HG03196 (cell line): Measurements from ENCODE around the gene NRF1.
"Not testable (repeated sequence)": the region's sequence is repeated elsewhere in the genome, so short reads cannot be mapped to it uniquely, and the experiment has no call there.

Experiments
- ATAC-seq: cut with Tn5 transposase; IDR thresholded peaks from one replicate; pipeline ENCODE4 v1.9.1; 2021; ENCODE audit not compliant: unreplicated experiment

The NRF1 gene

DNA sequence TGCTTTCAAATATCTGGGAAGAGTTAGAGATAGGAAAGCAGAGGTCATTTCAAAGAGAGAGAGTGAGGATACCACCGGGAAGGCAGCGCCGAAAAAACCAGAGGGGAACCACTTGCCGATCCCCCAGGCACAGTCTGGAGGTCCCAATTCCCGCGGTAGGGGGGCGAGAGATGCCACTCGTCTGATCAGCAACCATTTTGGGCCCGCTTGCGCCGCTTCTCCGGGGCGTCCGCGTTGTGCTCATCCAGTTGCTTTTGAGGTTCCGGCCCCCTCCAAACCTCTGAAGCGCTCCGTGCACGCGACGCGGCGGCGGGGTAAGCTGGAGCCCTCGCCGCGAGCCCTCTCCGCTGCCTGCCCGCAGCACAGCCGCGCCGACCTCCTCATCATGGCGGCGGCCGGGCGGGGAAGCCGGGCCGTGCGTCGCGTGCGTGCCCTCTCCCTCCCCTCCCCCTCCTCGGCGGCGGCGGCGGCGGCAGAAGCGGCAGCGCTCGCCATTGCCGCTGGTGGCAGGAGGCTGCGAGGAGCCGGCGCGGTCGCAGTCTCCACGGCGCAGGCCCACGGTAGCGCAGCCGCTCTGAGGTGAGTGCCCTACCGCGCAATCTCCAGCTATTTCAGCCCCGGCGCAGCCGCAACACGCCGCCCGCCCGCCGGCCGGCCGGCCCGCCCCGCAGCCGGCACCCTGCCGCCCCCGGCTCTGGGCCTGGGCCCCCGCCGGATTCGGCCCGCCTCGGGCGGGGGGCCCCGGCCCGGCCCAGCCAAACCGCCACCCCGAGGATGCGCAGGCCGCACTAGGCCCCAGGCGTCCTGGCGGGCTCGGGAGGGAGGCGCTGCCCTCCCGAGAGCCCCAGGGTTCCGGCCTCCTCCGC, at the start of gene NRF1:
Gene NRF1, plus strand, starts transcription at position 475 of the 866 bp plus-strand sequence. CDS start 45,632 bp downstream, outside the sequence.
- ATAC-seq, result peak; percentile 69

DNA sequence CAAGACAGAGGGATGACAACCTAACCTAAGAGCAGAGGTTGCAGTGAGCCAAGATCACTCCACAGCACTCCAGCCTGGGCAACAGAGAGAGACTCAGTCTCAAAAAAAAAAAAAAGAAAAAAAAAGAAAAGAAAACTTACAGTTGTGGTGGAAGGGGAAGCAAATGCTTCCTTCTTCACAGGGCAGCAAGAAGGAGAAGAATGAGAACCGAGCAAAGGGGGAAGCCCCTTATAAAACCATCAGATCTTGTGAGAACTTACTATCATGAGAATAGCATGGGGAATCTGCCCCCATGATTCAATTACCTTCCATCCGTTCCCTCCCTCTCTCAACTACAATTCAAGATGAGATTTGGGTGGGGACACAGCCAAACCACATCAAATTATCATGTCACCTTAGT, 45.2 kb upstream of the NRF1 start:
- not testable (repeated sequence) for ATAC-seq

DNA sequence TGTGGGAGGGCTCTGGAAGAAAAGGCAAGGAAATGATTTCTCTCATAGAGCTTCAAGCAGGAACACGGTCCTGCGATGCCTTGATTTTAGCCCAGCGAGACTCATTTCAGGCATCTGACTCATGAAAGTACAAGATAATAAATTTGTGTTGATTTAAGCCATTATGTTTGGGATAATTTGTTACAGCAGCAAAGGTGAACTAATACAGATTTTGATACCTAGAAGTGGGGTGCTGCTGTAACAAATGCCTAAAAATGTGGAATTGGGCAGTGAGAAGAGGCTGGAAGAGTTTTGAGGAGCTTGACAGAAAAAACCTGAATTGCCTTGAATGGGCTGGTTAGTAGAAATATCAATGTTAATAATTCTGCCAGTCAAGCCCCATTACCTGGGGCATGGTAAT, 44.1 kb upstream of the NRF1 start:
- ATAC-seq, result no peak

DNA sequence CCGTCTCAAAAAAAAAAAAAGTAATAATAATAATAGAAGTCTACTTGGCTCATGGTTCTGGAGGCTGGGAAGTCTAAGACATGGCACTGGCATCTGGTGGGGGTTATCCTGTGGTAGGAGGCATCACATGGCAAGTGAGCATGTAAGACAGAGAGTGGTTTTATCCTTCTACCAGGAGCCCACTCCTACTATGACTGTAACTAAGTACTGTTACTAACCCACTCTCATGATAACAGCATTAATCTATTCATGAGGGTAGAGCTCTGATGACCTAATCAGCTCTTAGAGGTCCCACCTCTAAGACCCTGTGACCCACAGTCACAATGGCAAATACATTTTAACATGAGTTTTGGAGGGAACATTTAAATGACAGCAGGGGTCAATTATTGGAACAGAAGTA, 43.3 kb upstream of the NRF1 start:
- no peak for ATAC-seq

DNA sequence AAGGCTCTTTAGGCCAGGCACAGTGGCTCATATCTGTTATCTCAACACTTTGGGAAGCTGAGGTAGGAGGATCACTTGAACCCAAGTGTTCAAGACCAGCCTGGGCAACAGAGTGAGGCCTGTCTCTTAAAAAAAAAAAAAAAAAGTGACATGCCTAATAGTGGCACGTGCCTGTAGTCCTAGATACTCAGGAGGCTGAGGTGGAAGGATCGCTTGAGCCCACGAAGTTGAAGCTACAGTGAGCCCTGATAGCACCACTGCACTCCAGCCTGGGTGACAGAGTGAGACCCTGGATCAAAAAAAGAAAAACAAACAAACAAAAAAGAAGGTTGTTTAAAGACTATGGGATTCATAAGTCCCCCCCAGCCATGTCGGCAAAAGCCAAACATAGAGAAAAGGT, 42.2 kb upstream of the NRF1 start:
- no peak for ATAC-seq

DNA sequence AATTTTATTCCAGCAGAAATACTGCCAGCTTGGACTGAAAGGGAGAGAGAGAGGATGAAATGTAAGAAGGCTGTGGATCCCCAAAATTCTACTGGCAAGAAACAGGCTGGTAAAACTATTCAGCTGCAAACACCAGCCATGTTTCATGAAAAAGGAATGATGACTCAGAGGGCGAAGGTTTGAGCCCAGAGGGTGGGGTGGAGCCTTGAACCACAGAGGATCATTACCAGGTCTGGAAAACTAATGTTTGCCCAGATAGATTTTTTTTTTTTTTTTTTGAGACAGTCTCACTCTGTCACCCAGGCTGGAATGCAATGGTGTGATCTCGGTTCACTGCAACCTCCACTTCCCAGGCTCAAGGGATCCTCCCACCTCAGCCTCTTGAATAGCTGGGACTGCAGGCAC, 41.7 kb upstream of the NRF1 start:
- ATAC-seq, result no peak

DNA sequence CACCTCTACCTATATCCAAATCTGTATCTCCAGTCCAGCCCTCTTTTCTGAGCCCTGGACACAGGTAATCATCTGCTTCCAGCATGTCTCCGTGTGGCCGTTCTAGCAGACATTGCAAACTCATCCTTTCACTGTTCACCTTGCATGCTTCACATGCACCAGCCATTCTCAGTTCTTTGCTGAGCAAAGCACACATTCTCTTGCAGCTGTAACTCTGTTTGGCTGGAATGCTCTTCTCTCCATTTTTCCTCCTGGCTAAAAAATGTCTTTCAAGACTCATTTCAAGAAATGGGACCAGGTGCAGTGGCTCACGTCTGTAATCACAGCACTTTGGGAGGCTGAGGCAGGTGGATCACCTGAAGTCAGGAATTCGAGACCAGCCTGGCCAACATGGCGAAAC, 40.3 kb upstream of the NRF1 start:
- no peak for ATAC-seq

DNA sequence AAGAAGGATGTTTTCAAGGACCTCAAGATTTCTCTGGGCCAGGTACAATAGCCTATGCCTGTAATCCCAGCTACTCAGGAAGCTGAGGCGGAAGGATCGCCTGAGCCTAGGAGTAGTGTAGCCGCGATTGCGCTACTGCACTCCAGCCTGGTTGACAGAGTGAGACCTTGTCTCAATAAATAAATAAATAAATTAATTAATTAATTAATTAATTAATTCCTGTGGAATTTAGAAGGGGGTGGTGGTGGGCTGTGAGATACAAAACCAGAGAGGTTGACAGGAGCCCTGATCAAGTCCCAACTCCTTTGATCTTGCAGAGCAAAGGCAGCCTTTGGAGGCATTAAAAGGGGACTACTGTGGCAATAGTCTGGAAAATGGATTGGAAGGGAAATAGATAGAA, 39.3 kb upstream of the NRF1 start:
- no peak for ATAC-seq

DNA sequence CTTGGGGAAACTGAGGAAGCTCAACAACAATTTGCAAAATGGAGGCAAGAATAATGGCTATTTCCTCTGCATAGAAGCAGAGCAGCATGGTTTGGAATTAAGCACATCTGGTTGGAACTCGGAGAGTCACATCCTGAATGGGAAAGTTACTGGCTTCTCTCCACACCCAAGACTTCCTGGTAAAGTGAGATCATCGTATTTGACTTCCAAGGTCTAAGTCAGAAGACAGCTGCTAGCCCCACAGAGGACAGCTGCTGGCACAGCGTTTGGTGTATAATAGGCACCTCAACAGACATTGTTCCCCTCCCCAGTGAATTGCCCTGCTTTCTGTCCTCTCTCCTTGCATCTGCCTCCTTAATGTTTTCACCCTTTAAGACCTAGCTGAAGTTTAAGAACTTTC, 37.0 kb upstream of the NRF1 start:
- no peak for ATAC-seq

DNA sequence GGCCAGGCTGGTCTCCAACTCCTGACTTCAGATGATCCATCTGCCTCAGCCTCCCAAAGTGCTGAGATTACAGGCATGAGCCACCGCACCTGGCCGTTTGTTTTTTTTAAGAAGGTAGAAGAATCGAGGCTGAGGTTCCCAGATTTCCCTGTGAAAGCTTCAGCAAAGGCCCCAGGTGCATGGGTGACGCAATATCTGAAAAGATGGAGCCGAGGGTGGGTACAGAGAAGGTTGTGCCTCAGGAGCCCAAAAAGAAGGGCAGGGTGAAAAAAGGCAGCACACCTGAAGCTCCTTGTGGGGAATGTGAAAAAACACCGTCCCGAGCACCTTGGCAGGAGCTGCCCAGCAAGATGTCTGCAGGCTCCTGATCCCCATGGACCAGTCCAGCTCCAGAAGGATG, 35.8 kb upstream of the NRF1 start:
- ATAC-seq, result no peak

DNA sequence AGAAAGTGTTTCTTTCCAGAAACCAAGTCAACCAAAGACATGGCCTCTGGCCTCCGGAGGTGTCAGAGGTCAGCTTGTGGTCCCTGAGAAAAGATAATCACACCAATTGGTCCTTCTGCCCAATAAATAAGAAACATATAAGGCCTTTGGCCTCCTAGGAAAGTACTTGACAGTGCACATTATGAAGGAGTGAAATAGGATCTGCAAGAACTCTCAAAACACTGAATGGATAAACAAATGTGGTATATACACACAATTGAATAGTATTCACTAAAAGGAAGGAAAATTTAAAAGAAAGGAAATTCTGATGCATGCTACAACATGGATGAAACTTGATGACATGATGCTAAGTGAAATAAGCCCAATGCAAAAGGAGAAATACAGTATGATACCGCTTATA, 35.4 kb upstream of the NRF1 start:
- ATAC-seq, result no peak

DNA sequence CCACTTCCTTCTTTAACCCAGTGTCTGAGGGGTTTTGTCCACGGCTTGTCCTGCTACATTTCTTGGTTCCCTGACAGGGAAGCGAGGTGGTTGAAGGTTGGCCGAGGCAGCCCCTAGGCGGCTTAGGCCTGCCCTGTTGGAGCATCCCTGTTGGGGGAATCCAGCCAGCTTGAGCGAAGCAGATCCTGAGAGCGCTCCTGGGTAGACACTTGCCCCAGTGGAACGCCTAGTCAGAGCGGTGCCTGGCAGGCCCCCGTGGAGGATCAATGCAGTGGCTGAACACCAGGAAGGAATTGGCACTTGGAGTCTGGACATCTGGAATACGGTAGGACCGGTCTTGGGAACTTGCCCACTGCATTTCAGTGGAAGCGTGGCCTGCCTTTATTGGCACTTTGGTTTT, 32.7 kb upstream of the NRF1 start:
- no peak for ATAC-seq

DNA sequence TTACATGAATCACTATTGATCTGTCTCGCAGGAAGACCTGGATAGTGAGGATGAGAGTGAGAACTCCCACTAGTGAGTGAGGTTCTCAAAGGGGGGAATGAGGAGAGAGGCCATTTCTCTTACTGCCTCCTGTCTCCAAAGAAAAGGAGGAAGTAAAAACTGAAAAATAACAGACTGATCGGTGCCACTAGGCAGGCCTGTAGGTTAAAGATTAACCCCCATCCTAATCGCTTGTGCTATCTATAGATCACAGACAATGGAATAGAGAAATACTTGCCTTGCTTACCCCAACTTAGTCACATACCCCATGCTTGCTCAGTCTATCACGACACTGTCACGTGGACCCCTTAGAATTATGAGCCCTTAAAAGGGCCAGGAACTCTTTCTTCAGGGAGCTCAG, 25.3 kb upstream of the NRF1 start:
- ATAC-seq, result not testable (repeated sequence)

DNA sequence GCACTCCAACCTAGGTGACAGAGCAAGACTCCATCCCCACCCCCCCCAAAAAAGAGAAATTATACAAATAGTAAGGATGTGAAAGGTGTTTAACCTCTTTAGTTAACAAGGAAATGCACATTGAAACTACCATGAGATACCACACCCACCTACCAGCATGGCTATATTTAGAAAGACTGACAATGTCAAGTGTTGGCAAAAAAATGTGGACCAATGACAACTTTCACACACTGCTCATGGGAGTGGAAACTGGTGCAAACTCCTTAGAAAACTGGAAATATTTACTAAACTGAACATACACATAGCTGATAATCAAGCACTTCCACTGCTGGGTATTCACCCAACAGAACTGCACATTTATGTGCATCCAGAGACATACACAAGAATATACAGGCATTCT, 23.3 kb upstream of the NRF1 start:
- no peak for ATAC-seq

DNA sequence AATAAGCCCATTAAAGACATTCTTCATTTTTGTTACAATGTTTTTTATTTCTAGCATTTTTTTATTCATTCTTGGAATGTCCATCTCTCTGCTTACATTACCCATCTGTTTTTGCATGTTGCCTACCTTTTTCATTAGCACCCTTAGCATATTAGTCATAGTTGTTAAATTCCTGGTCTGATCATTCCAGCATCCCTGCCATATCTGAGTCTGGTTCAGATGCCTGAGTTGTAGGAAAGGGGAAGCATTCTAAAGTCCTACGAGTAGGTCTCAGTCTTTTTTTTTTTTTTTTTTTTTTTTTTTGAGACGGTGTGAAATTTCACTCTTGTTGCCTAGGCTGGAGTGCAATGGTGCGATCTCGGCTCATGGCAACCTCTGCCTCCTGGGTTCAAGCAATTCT, 19.7 kb upstream of the NRF1 start:
- ATAC-seq, result no peak

DNA sequence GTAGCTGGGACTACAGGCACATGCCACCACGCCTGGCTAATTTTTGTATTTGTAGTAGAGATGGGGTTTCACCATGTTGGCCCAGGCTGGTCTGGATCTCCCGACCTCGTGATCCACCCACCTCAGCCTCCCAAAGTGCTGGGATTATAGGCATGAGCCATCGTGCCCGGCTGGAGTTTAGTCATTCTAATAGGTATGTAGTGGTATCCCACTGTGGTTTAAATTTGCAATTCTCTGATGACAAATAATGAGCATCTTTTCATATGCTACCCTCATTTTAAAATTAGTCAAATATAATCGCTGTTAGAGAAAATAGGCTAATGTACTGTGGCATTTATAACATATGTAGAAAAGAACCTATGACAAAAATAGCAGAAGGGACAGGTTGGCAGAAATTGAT, 15.1 kb upstream of the NRF1 start:
- ATAC-seq, result not testable (repeated sequence)

DNA sequence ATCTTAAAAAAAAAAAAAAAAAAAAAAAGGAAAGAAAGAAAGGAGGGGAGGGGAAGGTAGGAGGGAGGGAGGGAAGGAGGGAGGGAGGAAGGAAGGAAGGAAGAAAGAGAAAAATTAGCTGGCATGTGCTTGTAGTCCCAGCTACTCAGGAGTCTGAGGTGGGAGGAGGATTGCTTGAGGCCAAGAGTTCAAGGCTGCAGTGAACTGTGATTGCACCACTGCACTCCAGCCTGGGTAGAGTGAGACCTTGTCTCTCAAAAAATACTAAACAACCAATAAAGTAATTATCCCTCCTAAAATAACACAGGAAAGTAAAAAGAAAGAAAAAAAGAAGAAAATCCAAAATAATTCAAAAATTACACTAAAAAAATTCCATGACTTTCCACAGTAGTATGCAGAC, 13.8 kb upstream of the NRF1 start:
- ATAC-seq, result no peak

DNA sequence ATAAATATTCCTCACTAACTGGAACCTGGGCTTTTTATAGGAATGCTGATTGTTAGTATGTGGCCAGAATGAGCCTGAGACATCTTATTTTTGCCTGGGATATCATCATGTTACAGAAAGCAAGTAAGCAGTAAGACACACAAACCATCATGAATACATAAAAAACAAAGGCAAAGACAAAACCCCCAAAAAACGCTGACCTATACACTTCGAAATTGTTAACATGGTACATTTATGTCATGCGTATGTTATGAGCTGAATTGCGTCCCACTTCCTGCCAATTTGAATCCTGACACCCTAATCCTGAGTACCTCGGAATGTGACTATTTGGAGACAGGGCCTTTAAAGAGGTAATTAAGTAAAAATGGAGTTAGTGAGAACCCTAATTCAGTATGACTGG, 12.3 kb upstream of the NRF1 start:
- ATAC-seq, result no peak

DNA sequence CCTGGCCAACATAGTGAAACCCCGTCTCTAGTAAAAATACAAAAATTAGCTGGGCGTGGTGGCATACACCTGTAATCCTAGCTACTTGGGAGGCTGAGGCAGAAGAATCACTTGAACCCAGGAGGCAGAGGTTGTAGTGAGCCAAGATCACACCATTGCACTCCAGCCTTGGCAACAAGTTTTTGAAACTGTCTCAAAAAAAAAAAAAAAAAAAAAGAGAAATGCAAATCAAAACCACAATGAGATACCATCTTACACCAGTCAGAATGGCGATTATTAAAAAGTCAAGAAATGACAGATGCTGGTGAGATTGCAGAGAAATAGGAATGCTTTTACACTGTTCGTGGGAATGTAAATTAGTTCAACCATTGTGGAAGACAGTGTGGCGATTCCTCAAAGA, 7.9 kb upstream of the NRF1 start:
- not testable (repeated sequence) for ATAC-seq

DNA sequence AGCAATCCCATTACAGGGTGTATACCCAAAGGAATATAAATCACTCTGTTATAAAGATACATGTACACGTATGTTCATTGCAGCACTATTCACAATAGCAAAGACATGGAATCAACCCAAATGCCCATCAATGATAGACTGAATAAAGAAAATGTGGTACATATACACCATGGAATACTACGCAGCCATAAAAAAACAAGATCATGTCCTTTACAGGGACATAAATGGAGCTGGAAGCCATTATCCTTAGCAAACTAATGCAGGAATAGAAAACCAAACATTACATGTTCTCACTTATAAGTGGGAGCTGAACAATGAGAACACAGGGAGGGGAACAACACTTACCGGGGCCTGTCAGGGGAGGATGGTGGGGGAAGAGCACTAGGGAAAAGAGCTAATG, 7.5 kb upstream of the NRF1 start:
- ATAC-seq, result not testable (repeated sequence)

DNA sequence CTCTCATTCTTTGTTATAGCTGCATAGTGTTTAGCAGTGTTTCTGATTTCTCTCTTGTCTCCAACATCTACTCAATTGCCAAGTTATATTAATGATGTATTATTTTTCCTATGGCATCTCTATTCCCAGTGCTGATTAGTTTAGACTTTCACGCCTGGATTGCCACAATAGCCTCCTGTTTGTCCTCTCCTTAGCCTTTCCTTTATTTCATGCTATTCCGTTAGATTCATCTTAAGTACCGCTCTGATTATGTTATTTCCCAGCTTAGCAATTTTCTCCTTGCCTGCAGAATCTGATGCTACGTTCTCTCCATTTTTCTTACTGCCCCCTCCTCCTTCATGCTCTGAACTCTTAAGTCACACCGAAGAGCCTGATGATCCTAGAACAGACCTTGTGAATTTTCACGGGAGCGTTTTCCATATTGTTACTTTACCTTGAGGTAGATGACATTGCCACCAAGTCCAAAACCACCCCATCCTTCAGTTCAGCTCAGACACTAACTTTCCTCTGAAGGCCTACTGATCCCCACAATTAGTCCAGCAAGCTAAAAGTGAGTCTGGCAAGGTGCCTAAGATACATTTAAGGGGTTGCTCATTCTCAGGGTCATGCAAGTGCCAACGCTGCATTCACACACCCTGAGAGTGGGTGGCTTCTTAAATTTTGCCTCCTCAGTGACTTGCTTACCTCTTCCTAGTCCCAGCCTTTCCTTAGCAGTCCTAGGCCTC, 6.6 kb upstream of the NRF1 start:
- ATAC-seq, result no peak

DNA sequence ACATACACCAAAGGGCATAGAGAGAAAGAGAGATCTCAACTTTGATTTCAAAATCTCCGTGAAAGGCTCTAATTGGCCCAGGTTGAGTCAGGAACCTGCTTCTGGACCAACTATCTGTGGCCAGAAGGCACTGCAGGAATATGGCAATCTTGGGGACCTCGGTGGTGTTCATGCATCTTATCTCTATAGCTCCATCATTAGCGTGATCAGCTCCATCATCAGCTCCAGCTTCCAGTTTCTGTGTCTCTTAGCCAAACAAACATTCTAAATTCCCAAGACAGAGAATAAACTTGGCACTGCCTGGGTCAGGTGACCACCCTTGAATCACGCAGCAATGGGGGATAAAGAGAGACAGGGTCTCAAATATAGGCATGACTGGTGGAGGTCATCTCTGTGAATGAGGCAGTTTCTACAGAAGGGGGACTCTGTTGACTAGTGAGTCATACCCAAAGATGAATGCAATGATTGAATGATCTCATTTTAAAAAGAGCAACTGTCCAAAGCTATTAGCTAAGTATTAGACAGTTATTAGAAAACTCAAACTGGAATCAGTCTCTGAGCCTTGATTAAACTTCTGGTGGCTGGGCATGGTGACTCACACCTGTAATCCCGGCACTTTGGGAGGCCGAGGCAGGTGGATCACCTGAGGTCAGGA, 5.4 kb upstream of the NRF1 start:
- no peak for ATAC-seq
